ENCODE measurements around the gene BLOC1S5.

- TF ChIP-seq CTCF (IDR thresholded peaks at IDR 0.05) (no peak), POLR2A (IDR thresholded peaks at IDR 0.05) (no peak)
Observed at GRCh38 chr6:7991536-7991935, 72.7 kb downstream of the BLOC1S5 start.

Measured in heart left ventricle (tissue), 13 donors.